SK-MEL-5 (cell line): Measurements from ENCODE around the gene SEMA3D. TPM values are rescaled to one million over a fixed set of nuclear protein-coding genes. Genes with fewer than 3 reads are reported as not detected.

ENCODE experiments used
- DNase-seq: peaks from one replicate; pipeline ENCODE4 v3.0.0-alpha.2; 2016; ENCODE audit warnings: low read depth, low spot score
- in situ Hi-C: cut with HindIII; loops from 2 replicates; pipeline ENCODE4 v1.10.0; 2016; ENCODE audit warnings: low sequenced_read_pairs, high pct_unique_total_duplicates, low pct_unique_long_range_greater_than_20kb
- total RNA-seq: library from RNA; depleted of rRNA; stranded (reverse); fragments of >200 nt; shearing (Covaris generic); gene quantifications from 2 replicates; pipeline ENCODE4 v1.2.3, GENCODE V29; 2014

Gene SEMA3D
- total RNA-seq, 1 experiment from 2014 or later = 0.95 TPM

DNA sequence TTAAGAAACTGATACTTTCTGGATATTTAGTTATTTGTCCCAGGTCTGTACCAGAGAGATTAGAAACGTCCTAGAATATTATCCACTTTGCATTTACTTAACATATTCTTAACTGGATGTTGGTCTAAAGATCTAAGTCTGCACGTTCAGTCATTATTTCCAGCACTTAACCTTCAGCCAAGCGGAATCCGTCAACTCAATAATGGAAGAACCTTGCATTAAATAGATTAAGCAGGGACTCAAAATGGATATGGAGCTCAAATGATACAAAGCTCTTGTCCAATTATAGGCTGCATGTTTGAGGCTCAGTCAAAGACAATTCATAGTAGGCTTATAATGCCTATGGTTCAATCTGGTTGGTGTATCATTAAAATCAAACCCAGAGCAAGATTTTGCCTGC, 162.9 kb downstream of the SEMA3D start:
- DNase-seq = no peak
- in situ Hi-C loops = no loop called here

DNA sequence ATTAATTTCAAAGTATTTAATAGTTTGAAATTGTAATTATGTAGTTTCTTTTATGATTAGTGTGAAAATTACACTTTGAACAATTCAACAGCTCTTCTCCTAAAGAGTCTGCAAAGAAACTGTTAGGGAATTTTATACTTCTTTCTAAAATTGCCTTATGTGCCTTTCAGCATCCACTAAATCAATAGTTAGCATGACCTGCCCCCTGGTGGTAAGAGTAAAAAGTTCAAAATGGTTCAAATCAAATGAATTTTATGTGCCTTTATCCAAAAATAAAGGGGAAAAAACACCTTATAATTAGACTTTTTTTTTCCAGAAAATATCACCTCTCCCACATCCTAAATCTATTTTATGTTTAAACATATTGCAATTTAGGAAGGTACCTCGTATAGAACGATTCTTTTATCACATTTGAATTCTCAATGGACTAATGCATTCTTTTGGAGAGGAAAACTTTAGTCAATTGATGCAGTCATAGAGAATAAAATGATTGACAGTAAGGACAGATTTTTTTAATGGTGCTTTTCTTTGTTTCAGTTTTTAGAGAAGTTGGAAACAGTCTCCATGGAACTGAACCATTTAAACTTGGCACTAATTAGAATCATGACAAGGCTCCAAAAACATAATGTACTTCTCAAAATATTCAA, 163.7 kb downstream of the SEMA3D start:
- in situ Hi-C loops = no loop called here

DNA sequence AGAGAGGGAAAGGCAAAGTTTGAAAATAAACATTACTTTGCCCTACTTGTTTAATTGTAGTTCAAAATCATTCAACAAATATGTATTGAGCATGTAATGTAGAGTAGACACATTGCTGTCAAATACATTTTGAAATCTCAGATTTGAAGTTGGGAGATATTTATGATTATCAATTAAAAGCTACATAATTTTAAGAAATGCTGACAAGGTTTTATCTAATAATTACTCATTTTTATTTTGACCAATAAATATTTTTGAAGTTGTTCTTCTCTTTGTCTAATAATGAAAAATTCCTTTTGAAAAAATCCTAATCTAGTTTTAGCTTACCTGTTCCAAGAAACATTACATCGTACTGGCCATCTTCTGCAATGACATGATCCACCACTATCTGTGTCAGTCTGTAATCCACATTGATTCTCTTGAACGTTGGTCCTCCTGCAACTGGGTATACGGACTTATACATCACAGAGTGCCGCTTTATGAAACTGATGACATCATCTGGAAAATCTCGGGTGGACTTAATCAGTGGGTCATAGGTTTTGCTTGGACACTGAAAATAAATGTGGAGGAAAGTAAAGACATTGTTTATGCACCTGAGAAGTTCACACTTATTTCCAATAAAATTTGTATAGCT, 164.7 kb downstream of the SEMA3D start:
- in situ Hi-C loops = no loop called here

More for the DNA sequence above, 163.7 kb downstream of the SEMA3D start:
- DNase-seq = peak; percentile 81

DNA sequence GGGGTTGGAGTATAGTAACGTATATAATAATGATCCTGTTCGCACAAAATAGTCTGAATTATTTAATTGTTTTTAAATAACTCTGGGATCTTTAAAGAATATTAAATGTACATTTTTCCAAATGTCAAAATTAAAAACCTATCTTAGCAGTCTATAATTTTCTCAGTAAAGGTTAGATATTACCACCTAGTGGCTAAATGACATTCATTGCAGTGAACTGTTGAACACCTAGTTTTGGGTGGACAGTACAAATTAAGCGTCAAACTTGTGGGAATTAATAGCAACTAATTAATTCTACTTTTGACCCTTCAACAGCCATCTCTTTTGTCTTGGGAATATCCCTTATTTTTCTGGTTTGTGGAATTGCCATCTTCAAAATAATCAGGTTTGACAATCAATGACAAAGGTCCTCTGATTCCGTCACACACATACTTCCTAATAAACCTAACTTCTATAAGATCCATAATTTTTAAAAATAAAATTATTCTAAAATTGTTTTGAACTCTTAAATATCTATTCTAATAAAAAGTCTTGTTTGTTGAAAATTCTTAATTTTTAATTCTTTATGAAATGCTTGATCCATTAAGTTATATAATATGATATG, 165.7 kb downstream of the SEMA3D start:
- DNase-seq = peak; percentile 66
- in situ Hi-C loops = no loop called here

More for the DNA sequence above, 164.7 kb downstream of the SEMA3D start:
- DNase-seq = peak; percentile 41

DNA sequence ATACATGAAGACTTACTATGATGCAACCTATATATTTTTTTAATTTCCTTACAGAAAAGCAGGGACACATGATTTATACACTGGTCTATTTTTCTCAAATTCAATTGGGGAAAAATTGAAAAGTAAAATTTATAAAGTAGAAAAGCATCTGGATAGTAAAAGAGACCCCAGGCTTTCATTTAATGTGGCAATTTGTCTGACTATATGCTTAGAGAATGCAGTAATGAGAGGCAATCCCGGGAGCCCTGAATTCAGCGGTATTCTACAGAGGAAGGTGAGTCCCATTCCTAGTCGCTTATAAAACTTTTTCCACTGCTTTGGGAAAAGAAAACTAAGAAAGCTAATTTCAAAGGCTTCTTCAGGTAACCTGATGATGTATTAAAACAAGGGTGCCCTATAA, 167.1 kb downstream of the SEMA3D start:
- in situ Hi-C loops = no loop called here
- DNase-seq = no peak

DNA sequence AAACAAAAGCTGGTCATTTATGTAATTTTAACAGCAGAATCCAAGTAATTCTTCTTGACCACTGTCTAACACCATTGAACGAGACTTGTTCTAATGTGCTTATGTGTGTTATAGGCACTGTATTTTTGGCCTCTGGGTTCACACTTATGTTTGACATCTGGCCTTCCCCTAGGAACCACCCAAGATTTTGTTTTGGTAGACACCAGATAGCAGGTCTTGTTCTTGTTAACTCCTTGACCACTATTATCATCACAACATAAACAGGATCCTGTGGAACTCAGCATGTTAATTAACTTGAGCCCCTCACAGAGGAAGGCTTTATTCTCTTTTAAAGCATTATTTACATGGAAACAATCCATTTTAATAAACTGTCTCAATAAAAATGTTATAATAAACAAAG, 167.7 kb downstream of the SEMA3D start:
- in situ Hi-C loops = no loop called here
- no peak for DNase-seq

DNA sequence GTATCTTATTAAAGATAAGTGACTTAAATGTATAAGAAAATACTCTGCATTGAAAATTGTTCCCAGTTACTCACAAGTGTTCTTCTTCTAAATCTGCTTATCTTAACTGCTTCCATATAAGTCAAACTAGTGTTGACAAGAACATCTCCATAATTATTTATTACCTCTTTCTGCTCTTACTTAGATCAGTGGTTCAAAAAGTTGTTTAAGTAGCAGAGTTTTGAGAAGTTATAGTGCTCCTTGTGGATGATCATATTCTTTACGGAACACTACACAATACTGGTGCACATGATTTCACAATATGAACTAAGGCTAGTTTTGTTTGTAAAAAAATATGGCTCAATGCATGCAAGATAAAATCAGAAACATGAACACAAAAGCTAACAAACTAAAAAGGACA, 168.4 kb downstream of the SEMA3D start:
- in situ Hi-C loops = no loop called here
- peak; percentile 22 for DNase-seq

DNA sequence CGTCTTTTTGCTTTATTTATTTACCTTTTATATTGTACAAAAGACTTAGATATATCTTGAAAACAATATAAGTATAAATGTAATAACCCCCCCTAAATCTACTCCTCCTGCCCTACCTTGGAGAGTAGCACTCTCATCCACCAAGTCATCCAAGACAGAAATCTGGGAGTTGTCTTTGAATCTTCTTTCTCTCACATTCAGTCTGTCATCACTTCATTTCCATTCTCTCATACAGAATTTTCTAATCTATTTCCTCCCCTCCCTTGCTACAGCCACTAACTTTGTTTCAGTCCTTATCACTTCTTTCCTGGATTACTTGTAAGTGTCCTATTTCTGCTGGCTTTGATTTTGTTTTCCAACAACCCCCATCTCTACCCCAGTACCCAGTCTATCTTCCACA, 170.6 kb downstream of the SEMA3D start:
- in situ Hi-C loops = no loop called here
- DNase-seq = no peak

DNA sequence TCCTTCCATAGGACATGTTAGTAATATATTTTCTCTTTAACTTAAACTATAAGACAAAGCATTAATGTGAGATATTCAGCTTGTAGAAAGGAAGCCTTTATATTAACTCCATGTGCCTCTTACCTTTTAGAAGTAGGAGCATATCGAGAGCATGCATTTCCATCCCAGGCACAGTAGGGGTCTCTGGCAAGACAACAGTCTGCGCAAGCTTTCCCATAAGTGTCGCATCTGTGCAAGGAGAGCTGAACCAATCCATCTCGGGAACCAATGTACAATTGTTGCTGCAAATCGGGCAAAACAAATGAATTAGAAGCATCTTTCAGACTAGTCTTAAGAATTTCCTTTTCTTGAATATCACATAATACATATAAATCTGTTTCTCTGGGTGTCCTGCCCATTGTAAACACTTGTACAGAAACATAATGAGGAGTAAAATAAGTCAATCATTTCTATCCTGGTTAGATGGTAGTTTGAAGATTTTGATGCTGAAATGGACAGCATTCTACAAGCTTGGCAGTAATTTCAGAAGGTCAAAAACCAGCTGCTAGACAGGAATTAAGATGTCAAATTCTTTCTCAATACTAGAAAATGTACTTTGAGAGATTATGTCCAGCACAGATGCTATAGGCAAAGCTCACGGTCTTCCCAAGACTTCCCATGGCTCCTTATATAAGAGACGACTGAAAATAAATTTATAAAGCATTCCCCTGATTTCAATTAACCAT, 171.8 kb downstream of the SEMA3D start:
- peak; percentile 61 for DNase-seq
- in situ Hi-C loops = no loop called here

DNA sequence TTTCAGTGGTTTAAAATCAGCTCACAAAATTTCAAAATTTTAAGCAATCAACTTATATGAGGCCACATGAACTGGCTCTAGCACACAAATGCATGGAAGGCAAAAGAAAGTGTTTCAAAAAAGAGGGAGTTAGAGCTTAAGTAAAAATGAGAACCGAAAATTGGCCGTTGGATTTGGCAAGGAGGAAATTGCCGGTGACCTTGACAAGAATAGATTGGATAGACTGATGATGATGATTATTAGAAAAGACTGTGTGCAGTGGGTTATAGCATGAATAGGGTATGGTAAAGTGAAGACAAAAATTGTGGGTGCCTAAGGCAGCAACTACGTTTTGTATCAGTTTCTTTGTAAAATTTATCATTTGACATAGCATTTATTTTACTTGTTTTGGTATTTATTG, 175.7 kb downstream of the SEMA3D start:
- in situ Hi-C loops = no loop called here
- DNase-seq = no peak

DNA sequence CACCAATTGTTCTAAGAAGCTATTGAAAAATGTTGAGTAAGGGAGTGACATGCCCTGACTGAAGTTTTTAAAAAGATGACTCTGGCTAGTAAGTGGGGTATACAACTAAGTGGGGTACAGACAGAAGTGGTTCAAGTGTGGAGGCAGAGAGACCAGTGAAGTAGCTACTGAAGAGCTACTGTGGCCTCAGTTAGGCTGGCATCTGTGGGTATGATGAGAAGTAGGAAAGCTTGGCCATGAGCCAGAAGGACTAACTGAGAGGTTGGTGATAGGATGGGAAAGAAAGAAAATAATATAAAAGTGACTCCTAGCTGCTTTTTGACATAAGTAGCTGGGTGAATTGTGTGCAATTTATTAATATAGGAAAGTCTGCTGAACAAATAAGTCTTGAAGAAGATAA, 176.6 kb downstream of the SEMA3D start:
- in situ Hi-C loops = no loop called here
- no peak for DNase-seq

DNA sequence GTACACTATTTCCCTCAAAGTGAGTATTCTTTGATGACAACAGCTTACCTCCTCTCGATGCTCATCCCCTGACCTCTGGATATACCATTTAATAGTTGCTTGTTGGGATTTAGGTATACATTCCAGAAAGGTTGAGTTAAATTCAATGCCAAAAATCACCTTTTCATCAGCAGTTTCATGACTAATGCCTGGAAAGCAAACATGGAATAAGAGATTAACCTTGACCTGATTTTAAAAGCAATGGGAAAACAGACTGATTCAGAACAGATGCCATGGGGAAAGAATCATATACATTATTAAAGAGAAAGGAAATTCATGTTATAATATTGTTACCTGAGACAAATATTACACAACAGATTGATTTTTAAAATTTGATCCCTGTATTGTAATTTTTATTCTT, 180.1 kb downstream of the SEMA3D start:
- DNase-seq = no peak
- in situ Hi-C loops = no loop called here

DNA sequence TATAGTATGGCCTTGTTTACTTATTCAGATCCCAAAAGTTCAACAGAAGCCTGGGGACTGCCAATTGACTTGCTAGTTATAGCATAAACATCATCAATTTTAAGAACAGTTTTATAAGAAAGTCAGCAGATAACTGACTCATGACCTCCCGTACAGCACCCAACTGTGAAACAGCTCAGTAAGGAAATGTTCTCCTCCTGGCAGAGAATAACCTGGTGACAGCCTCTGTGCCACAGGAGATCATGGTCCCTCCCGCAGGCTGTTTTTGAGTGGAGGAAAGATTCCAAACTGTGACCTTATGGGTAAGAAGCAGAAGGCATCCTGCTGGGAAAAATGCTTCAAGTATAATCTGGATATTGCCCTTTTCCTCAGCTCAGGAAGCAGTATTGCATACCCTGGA, 182.5 kb downstream of the SEMA3D start:
- DNase-seq = peak; percentile 88
- in situ Hi-C loops = no loop called here

DNA sequence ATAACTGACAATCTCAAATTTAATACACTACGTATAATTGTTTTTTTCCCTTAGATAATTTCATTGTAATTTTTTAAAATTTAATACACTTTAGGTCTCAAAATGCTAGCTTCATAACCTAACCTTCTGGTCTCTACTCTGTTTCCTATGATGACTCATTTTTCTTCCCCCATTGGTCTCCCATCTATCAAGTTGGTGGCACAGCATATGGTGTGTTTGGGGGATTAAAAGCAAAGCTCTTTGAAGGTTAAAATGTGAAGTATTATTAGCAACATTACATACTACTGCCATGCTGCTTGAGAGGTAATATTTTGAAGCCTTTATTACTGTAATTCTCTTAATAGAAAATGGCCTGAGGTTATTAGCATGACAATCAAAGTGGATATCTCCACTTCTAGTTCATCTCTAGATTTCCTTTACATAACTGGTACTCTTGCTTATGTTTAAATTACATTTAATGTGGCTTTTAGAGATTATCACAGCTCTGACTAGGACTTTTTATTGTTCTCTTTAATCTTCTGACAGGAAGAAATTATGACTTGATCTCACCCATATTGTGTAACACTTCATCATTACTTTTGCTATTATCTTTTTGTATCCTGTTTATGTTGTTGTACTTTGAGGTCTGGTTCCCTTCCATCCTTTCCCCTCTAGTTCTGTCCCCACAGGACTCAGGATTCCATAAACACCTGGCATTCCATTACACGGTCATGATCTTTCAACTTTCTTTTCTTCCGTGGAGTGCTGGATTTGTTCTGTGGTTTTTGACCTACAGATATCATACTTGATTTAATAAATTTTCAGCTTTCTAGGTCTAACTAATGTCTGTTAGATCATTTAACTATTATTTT, 185.1 kb downstream of the SEMA3D start:
- no peak for DNase-seq
- in situ Hi-C loops = no loop called here

DNA sequence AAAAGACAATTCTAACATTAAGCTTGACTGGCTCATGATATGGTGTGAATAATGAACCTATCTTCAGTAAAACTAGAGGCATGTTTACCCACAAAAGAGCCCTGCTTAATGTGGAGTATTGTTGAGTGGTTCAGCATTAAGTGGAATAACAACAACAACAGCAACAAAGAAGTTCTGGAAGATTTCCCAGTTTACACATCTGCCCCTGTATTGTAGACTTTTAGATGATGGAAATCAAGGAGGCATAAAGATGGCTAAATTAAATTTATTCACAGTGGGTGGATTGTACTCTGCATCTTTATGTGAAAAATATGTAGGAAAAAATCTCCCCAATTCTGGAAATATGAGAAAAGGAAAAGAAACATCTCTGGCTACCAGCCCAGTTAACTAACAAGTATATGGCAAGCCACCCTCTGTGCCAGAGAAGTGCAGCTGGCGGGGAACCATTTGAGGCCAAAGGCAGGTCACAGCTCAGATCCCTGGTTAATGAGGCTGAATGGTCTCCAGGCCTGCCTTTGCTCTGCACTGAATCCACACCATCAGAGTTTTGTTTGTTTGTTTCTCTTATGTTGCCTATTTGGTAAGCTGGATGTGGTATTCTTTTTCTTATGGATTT, 186.0 kb downstream of the SEMA3D start:
- in situ Hi-C loops = no loop called here
- no peak for DNase-seq

DNA sequence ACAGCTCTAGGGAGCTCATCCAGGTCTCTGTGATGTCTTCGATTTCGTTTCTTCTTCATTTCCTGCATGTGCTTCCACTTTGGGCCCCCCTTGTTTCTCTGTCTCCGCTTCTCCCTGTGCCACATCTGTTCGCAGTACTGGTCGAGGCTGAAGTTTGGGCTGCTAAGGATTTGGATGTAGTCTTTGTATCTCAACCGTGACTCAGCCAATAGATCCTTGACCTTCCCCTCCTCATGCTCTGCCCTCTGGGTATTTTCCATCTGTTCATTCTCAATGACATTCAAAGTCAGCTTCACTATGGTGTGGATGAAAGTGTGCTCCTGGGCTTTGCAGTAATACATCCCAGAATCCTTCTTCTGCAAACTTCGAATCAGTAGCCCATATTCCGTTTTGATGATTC, 187.4 kb downstream of the SEMA3D start:
- DNase-seq = peak; percentile 91
- in situ Hi-C loops = no loop called here

DNA sequence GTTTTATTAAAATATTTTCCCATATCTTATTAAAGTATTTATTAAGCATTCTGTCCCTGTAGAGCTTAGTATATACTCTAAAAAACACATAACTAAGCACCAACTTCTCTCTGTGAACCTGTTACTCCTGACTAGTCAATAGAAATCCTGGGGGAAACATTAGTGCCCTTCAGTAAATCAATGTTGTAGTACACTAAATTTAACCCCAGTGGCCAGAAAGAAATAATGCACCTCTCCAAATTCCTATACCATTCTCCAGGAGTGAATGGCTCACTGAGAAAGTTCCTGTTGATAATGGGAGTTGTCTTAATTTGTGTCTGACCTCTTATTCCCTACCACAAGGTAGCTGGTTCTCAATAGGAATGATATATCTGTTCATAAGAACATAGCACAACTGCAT, 188.2 kb downstream of the SEMA3D start:
- peak; percentile 43 for DNase-seq
- in situ Hi-C loops = no loop called here
